HL-60 (cell line): Measurements from ENCODE around the gene PPME1.
"Not testable (repeated sequence)": the region's sequence is repeated elsewhere in the genome, so short reads cannot be mapped to it uniquely, and the experiment has no call there.

ENCODE experiments used
- DNase-seq, 2 experiments: peaks; one replicate each; pipeline ENCODE4 v3.0.0-alpha.2; 2010 to 2020; ENCODE audit warnings: low read depth in 1 of 2, low spot score in 1 of 2
- H3K27ac ChIP-seq: fragments of 250-450 bp; sonication (Bioruptor Pico); replicated peaks from 2 replicates; pipeline ENCODE4 v1.5.1; 2020; ENCODE audit warnings: mild to moderate bottlenecking, moderate library complexity
- H3K27me3 ChIP-seq: fragments of 250-450 bp; sonication (Bioruptor Pico); 2 replicates; pipeline ENCODE4 v1.5.1; 2021; ENCODE audit warnings: mild to moderate bottlenecking, moderate library complexity; ENCODE audit not compliant: insufficient read depth, poor library complexity, severe bottlenecking
- H3K4me3 ChIP-seq: replicated peaks from 2 replicates; pipeline ENCODE4 v1.5.1; 2011; ENCODE audit warnings: mild to moderate bottlenecking, control low read depth, low read length; ENCODE audit not compliant: insufficient read depth
- CTCF ChIP-seq: IDR thresholded peaks from one replicate; pipeline ENCODE4 v1.5.1; 2011; ENCODE audit warnings: low read length, control low read depth, inconsistent platforms; ENCODE audit not compliant: insufficient read depth
- GABPA ChIP-seq: IDR thresholded peaks from 2 replicates; pipeline ENCODE4 v1.6.1; 2012; ENCODE audit warnings: low read depth
- POLR2AphosphoS5 ChIP-seq: IDR thresholded peaks from 2 replicates; pipeline ENCODE4 v1.6.1; 2012; ENCODE audit warnings: low read depth
- REST ChIP-seq: IDR thresholded peaks from 2 replicates; pipeline ENCODE4 v1.6.1; 2012; ENCODE audit warnings: low read depth; ENCODE audit not compliant: insufficient replicate concordance
- SPI1 ChIP-seq: IDR thresholded peaks from 2 replicates; pipeline ENCODE4 v1.6.1; 2012; ENCODE audit warnings: low read depth, mild to moderate bottlenecking, borderline replicate concordance

Gene PPME1

GRCh38 chr11:74138021-74138420 lies 33.1 kb upstream of the PPME1 start:
- no peak overlapping the region for H3K27ac ChIP-seq
- no peak overlapping the region for H3K4me3 ChIP-seq
- H3K27me3 ChIP-seq = no peaks in the 10 kb centered on the region
- no peak for DNase-seq
- TF ChIP-seq REST (no peak), CTCF (no peak), GABPA (no peak), SPI1 (no peak), POLR2AphosphoS5 (no peak)

- H3K27ac ChIP-seq = no peak overlapping the region
- H3K27me3 ChIP-seq = no peaks in the 10 kb centered on the region
- H3K4me3 ChIP-seq = no peak overlapping the region
- TF ChIP-seq POLR2AphosphoS5 (no peak), GABPA (no peak), REST (no peak), CTCF (no peak)
- DNase-seq = no peak
Observed at GRCh38 chr11:74138572-74138971, 32.5 kb upstream of the PPME1 start.

- no peak overlapping the region for H3K27ac ChIP-seq
- no peak overlapping the region for H3K4me3 ChIP-seq
- TF ChIP-seq POLR2AphosphoS5 (no peak), GABPA (no peak), SPI1 (no peak), CTCF (no peak), REST (no peak)
- DNase-seq = no peak
- no peaks in the 10 kb centered on the region for H3K27me3 ChIP-seq
Observed at GRCh38 chr11:74139151-74139918, 31.8 kb upstream of the PPME1 start.

GRCh38 chr11:74139919-74140431 lies 31.1 kb upstream of the PPME1 start:
- DNase-seq, H3K27ac ChIP-seq: not testable (repeated sequence)

More at GRCh38 chr11:74139919-74140431, 31.1 kb upstream of the PPME1 start:
- H3K27me3 ChIP-seq, H3K4me3 ChIP-seq: not testable (repeated sequence)
